Calu3 (cell line): ENCODE results near the gene SCYGR4. TPM values are rescaled to one million over a fixed set of nuclear protein-coding genes. Genes with fewer than 3 reads are reported as not detected.

Source experiments
- BruUV-seq: library from RNA; stranded (reverse); fragments of 400-500 nt; replicated peaks from 2 replicates; lab custom pipeline; 2021; lab: Mats Ljungman, UMichigan
- CTCF ChIA-PET: fragments of 300-600 bp; sonication (Branson Sonifier 250); formaldehyde crosslinking; loops from one replicate; lab custom pipeline; 2022; ENCODE audit warnings: antibody characterized with exemption; lab: Charles Lee
- DNase-seq: peaks from one replicate; pipeline ENCODE4 v3.0.0; 2022
- H3K27ac Mint-ChIP-seq: one replicate; pipeline ENCODE4 v1.8.0; 2022; ENCODE audit warnings: mixed read lengths; ENCODE audit not compliant: unreplicated experiment
- H3K27me3 Mint-ChIP-seq: one replicate; pipeline ENCODE4 v1.8.0; 2022; ENCODE audit warnings: mixed read lengths; ENCODE audit not compliant: unreplicated experiment
- H3K36me3 Mint-ChIP-seq: one replicate; pipeline ENCODE4 v1.8.0; 2022; ENCODE audit warnings: mild to moderate bottlenecking, moderate library complexity, mixed read lengths; ENCODE audit not compliant: insufficient read depth, unreplicated experiment
- H3K4me1 Mint-ChIP-seq: one replicate; pipeline ENCODE4 v1.8.0; 2022; ENCODE audit warnings: mild to moderate bottlenecking, low read depth, mixed read lengths; ENCODE audit not compliant: unreplicated experiment
- H3K4me3 Mint-ChIP-seq: one replicate; pipeline ENCODE4 v1.8.0; 2022; ENCODE audit warnings: mild to moderate bottlenecking, low read depth, moderate library complexity, mixed read lengths; ENCODE audit not compliant: unreplicated experiment
- H3K9me3 Mint-ChIP-seq: one replicate; pipeline ENCODE4 v1.8.0; 2022; ENCODE audit warnings: low read depth, mixed read lengths; ENCODE audit not compliant: unreplicated experiment
- CTCF ChIP-seq: fragments of 200-600 bp; IDR thresholded peaks from one replicate; pipeline ENCODE4 v1.8.0; 2022; ENCODE audit warnings: antibody characterized with exemption; ENCODE audit not compliant: unreplicated experiment
- intact Hi-C: fragments of 100-400 bp; cut with micrococcal nuclease; formaldehyde crosslinking; loops from one replicate; pipeline ENCODE4 v1.10.0; 2022; ENCODE audit not compliant: unreplicated experiment
- total RNA-seq: library from RNA; stranded (reverse); gene quantifications from 2 replicates; pipeline ENCODE4 v1.2.3, GENCODE V29; 2022

The SCYGR4 gene
- total RNA-seq, 1 experiment from 2014 or later = not detected

DNA sequence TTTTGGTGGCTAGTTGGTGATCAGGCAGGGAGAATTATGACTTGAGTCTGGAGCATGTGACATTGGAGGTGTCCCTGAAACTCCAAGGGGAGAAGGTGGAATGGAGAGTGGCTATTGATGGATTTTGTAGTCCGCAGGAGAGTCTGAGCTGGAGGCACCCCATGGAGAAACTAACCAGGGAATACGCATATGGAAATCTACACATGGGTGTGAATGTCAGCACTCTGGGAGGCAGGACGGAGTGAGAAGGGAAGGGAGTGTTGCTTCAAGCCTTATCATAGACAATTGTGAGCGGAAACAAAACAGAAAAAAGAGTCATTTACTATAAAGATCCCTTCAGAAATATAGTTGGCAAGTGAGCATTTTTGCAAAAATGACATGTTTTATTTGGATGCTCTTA is 667 bp upstream of the SCYGR4 start:
- Mint-ChIP-seq H3K9me3 (no peaks in the 10 kb centered on the region), H3K4me1 (peaks cover 14% of the 10 kb centered on the region), H3K27me3 (peaks cover 9% of the 10 kb centered on the region), H3K4me3 (no peak overlapping the region), H3K27ac (no peak overlapping the region), H3K36me3 (no peaks in the 10 kb centered on the region)
- CTCF ChIA-PET = no interaction called here
- no peak for TF ChIP-seq CTCF
- intact Hi-C loops = no loop called here
- BruUV-seq = no TSS peak
- no peak for DNase-seq

- CTCF ChIA-PET = no interaction called here
- H3K27ac Mint-ChIP-seq = peak overlapping the region; percentile 82
Measured at GRCh38 chr2:227623226-227623625, 5.9 kb downstream of the SCYGR4 start.

GRCh38 chr2:227625420-227625819 is 8.1 kb downstream of the SCYGR4 start:
- H3K27ac Mint-ChIP-seq = no peak overlapping the region
- CTCF ChIA-PET = no interaction called here
- no peak overlapping the region for H3K4me3 Mint-ChIP-seq
- no peaks in the 10 kb centered on the region for H3K9me3 Mint-ChIP-seq
- no peak for DNase-seq
- peaks cover 12% of the 10 kb centered on the region for H3K4me1 Mint-ChIP-seq
- no peaks in the 10 kb centered on the region for H3K27me3 Mint-ChIP-seq
- no peak for TF ChIP-seq CTCF
- BruUV-seq = no TSS peak
- H3K36me3 Mint-ChIP-seq = no peaks in the 10 kb centered on the region
- intact Hi-C loops = no loop called here

More at GRCh38 chr2:227623226-227623625, 5.9 kb downstream of the SCYGR4 start:
- no peak for DNase-seq
- Mint-ChIP-seq H3K4me1 (peaks cover 12% of the 10 kb centered on the region), H3K27me3 (no peaks in the 10 kb centered on the region), H3K36me3 (no peaks in the 10 kb centered on the region), H3K9me3 (no peaks in the 10 kb centered on the region), H3K4me3 (no peak overlapping the region)
- TF ChIP-seq CTCF = no peak
- intact Hi-C loops = no loop called here
- BruUV-seq = no TSS peak

- BruUV-seq = no TSS peak
- H3K9me3 Mint-ChIP-seq = no peaks in the 10 kb centered on the region
- CTCF ChIA-PET = no interaction called here
- TF ChIP-seq CTCF = no peak
- intact Hi-C loops = no loop called here
- no peak overlapping the region for H3K4me3 Mint-ChIP-seq
- no peak overlapping the region for H3K27ac Mint-ChIP-seq
- no peak for DNase-seq
- peaks cover 12% of the 10 kb centered on the region for H3K4me1 Mint-ChIP-seq
- H3K36me3 Mint-ChIP-seq = no peaks in the 10 kb centered on the region
- H3K27me3 Mint-ChIP-seq = no peaks in the 10 kb centered on the region
Measured at GRCh38 chr2:227626580-227627151, 9.4 kb downstream of the SCYGR4 start.
